GM13977 (cell line): ENCODE measurements around the gene TRIM33.

Source experiments
- DNase-seq: peaks from one replicate; pipeline ENCODE4 v3.0.0; 2012; ENCODE audit warnings: low spot score
- CTCF ChIP-seq: IDR thresholded peaks from 2 replicates; pipeline ENCODE4 v1.5.1; 2012; ENCODE audit warnings: mild to moderate bottlenecking, control low read depth; ENCODE audit not compliant: insufficient read depth; ENCODE audit errors: extremely low read depth, missing control alignments
- in situ Hi-C: fragments of 300-500 bp; cut with MboI; formaldehyde crosslinking; loops from one replicate; pipeline ENCODE4 v1.12.0; 2022; ENCODE audit warnings: low sequenced_read_pairs, low pct_unique_long_range_greater_than_20kb, mixed read lengths, inconsistent platforms; ENCODE audit not compliant: unreplicated experiment

The TRIM33 gene

GRCh38 chr1:114517348-114517747 is 6.3 kb upstream of the TRIM33 start:
- TF ChIP-seq CTCF = no peak
- no peak for DNase-seq
- in situ Hi-C loops = no loop called here

- no peak for TF ChIP-seq CTCF
- no peak for DNase-seq
Observed at GRCh38 chr1:114512595-114513280, 1.7 kb upstream of the TRIM33 start.

GRCh38 chr1:114510274-114511031 is 550 bp downstream of the TRIM33 start:
- in situ Hi-C loops = no loop called here
- DNase-seq = no peak
- no peak for TF ChIP-seq CTCF

More at GRCh38 chr1:114512595-114513280, 1.7 kb upstream of the TRIM33 start:
- in situ Hi-C loops = no loop called here

- no peak for TF ChIP-seq CTCF
- DNase-seq = no peak
- in situ Hi-C loops = no loop called here
Observed at GRCh38 chr1:114509596-114510273, 1.3 kb downstream of the TRIM33 start.

- no peak for TF ChIP-seq CTCF
- DNase-seq = no peak
- in situ Hi-C loops = no loop called here
Observed at GRCh38 chr1:114508386-114508898, 2.6 kb downstream of the TRIM33 start.

- no peak for DNase-seq
- in situ Hi-C loops = no loop called here
- TF ChIP-seq CTCF = no peak
Observed at GRCh38 chr1:114507513-114507912, 3.5 kb downstream of the TRIM33 start.
